ENCODE measurements around the gene H6PD. TPM values are rescaled to one million over a fixed set of nuclear protein-coding genes. Genes with fewer than 3 reads are reported as not detected.

H6PD gene, protein sequence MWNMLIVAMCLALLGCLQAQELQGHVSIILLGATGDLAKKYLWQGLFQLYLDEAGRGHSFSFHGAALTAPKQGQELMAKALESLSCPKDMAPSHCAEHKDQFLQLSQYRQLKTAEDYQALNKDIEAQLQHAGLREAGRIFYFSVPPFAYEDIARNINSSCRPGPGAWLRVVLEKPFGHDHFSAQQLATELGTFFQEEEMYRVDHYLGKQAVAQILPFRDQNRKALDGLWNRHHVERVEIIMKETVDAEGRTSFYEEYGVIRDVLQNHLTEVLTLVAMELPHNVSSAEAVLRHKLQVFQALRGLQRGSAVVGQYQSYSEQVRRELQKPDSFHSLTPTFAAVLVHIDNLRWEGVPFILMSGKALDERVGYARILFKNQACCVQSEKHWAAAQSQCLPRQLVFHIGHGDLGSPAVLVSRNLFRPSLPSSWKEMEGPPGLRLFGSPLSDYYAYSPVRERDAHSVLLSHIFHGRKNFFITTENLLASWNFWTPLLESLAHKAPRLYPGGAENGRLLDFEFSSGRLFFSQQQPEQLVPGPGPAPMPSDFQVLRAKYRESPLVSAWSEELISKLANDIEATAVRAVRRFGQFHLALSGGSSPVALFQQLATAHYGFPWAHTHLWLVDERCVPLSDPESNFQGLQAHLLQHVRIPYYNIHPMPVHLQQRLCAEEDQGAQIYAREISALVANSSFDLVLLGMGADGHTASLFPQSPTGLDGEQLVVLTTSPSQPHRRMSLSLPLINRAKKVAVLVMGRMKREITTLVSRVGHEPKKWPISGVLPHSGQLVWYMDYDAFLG
- 17.4 and 17.7 TPM in 2 replicates for total RNA-seq

GRCh38 chr1:9234223-9235095 lies at the start of gene H6PD:
Gene H6PD (plus strand): TSS chr1:9234774. CDS start chr1:9244935, 10,161 bp downstream.
- Mint-ChIP-seq H3K4me3 (peak within 1 kb of the TSS; percentile 90), H3K27ac (peak within 1 kb of the TSS; percentile 93), H3K9me3 (no peaks in the 10 kb centered on the region), H3K36me3 (ENCODE audit: low read depth) (peaks cover 16% of the 10 kb centered on the region), H3K27me3 (no peaks in the 10 kb centered on the region), H3K4me1 (peaks cover 36% of the 10 kb centered on the region)
- intact Hi-C loops (cut with micrococcal nuclease), result loop anchor here (5.0 kb wide), 2 partner anchors 37 to 52 kb away; no protein-coding TSS in a partner anchor
- peak; percentile 96 for DNase-seq

DNA sequence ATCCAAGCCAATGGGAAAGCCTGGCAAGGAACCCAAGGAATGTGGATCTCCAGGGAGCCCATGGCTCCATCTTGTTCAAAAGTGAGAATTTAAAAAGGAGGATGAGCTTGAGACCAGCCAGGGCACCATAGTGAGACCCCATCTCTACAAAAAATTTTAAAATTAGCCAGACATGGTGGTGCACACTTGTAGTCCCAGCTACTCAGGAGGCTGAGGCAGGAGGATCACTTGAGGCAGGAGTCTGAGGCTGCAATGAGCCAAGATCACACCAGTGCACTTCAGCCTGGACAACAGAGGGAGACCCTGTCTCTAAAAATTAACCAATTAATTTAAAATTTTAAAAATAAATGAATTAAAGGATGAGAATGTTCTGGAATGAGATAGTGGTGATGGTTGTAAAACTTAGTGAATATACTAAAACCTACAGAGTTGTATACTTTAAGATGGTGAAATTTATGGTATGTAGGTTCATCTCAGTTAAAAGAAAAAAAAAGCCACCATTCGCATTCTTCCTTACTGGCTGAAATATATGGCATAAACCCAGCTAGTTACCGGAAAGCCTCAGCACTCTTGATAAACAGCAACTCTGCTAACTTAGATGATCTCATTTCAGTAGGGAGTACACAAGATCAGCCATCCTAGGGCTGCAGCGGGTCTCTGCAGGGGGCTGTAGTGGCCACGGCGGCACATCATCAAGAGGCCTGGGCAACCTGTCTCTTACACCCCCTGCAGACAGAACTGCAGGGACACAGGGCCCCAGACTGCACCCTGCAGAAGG lies 48.3 kb upstream of the H6PD start:
- Mint-ChIP-seq H3K27ac (no peak overlapping the region), H3K9me3 (no peaks in the 10 kb centered on the region), H3K4me1 (peaks cover 9% of the 10 kb centered on the region), H3K36me3 (ENCODE audit: low read depth) (peaks cover 7% of the 10 kb centered on the region), H3K4me3 (no peak overlapping the region), H3K27me3 (peaks cover 23% of the 10 kb centered on the region)
- DNase-seq, result no peak
- intact Hi-C loops (cut with micrococcal nuclease), result no loop called here

- intact Hi-C loops (cut with micrococcal nuclease), result no loop called here
- peaks cover 26% of the 10 kb centered on the region for H3K27me3 Mint-ChIP-seq
- peaks cover 7% of the 10 kb centered on the region for H3K36me3 Mint-ChIP-seq (ENCODE audit: low read depth)
- H3K4me3 Mint-ChIP-seq, result no peak overlapping the region
- H3K27ac Mint-ChIP-seq, result no peak overlapping the region
- H3K4me1 Mint-ChIP-seq, result peaks cover 5% of the 10 kb centered on the region
- no peaks in the 10 kb centered on the region for H3K9me3 Mint-ChIP-seq
- no peak for DNase-seq
These were observed 47.6 kb upstream of the H6PD start for GRCh38 chr1:9187004-9187403.

GRCh38 chr1:9190234-9190633 lies 44.3 kb upstream of the H6PD start:
- no peak for DNase-seq
- Mint-ChIP-seq H3K4me3 (no peak overlapping the region), H3K27me3 (peaks cover 27% of the 10 kb centered on the region), H3K27ac (no peak overlapping the region), H3K36me3 (ENCODE audit: low read depth) (peaks cover 2% of the 10 kb centered on the region), H3K4me1 (peaks cover 5% of the 10 kb centered on the region), H3K9me3 (no peaks in the 10 kb centered on the region)
- intact Hi-C loops (cut with micrococcal nuclease), result no loop called here

GRCh38 chr1:9191231-9191630 lies 43.3 kb upstream of the H6PD start:
- peaks cover 25% of the 10 kb centered on the region for H3K27me3 Mint-ChIP-seq
- intact Hi-C loops (cut with micrococcal nuclease), result no loop called here
- no peak for DNase-seq
- H3K9me3 Mint-ChIP-seq, result no peaks in the 10 kb centered on the region
- H3K27ac Mint-ChIP-seq, result no peak overlapping the region
- H3K36me3 Mint-ChIP-seq (ENCODE audit: low read depth), result no peaks in the 10 kb centered on the region
- H3K4me3 Mint-ChIP-seq, result no peak overlapping the region
- H3K4me1 Mint-ChIP-seq, result peaks cover 4% of the 10 kb centered on the region

DNA sequence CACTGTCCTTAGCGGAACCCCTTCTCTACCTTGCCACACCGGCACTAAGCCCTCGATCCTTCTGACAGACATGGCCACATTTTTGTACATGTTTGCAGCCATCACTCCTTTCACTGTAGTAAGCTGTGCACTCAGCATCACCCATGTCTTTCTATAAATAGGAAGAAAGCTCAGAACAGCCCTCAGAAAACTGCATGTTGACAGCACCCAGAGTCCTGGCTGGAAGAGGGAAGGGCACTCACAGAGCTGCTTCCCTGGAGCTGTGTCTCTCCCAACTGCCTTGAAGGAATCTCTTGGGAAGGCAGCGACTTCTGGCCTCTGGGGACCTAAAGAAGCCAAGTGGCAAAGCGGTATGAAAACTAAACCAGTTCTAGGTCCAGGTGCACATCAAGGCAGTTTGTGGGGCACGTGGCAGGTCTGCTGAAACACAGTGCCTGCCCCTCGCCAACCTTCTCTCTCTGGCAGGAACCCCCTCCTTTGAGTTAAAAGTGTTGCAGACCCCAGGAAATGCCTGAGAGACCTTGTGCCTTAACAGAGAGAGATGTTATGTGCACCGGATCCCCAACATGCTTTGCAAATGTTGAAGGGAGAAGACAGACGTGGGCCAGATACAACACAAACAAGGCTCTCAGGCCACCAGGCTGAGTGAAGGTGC lies 41.9 kb upstream of the H6PD start:
- H3K36me3 Mint-ChIP-seq (ENCODE audit: low read depth), result no peaks in the 10 kb centered on the region
- no peak for DNase-seq
- no peak overlapping the region for H3K4me3 Mint-ChIP-seq
- peaks cover 6% of the 10 kb centered on the region for H3K4me1 Mint-ChIP-seq
- H3K27me3 Mint-ChIP-seq, result peaks cover 35% of the 10 kb centered on the region
- intact Hi-C loops (cut with micrococcal nuclease), result no loop called here
- no peaks in the 10 kb centered on the region for H3K9me3 Mint-ChIP-seq
- H3K27ac Mint-ChIP-seq, result no peak overlapping the region

DNA sequence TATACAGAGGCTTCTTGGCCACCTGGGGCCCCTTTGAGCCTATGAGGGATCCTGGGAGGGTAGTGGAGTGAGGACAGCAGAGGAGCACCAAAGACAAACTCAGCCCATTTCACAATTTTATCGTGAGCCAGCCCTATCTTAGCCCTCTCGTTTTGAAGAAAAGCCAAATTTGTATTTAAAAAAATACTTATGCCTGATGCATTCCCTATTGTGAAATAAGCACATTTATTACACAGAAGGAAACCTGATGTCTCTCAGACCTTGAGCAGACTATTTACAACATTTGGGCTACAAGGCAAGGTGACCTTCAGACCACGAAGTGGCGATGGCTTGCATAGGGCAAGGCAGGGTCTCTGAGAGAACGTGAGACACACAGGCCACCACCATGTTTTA lies 41.3 kb upstream of the H6PD start:
- Mint-ChIP-seq H3K36me3 (ENCODE audit: low read depth) (no peaks in the 10 kb centered on the region), H3K27me3 (peaks cover 41% of the 10 kb centered on the region), H3K4me3 (no peak overlapping the region), H3K9me3 (no peaks in the 10 kb centered on the region), H3K27ac (no peak overlapping the region), H3K4me1 (peaks cover 6% of the 10 kb centered on the region)
- intact Hi-C loops (cut with micrococcal nuclease), result no loop called here
- no peak for DNase-seq

DNA sequence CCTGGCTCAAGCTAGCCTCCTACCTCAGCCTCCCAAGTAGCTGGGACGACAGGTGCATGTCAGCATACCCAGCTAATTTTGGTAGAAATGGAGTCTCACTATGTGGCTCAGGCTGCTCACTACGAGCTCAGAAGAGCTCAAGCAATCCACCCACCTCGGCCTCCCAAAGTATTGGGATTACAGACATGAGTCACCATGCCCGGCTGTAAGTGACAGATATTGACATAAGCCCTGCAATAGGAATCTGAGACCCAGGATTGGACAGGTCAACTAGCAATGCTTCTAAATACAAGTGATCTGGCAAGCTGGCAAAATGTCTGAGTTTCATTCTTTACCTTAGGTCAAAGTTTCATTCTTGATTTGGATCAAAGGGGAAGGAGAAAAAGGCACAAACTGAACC lies 40.5 kb upstream of the H6PD start:
- Mint-ChIP-seq H3K4me3 (no peak overlapping the region), H3K36me3 (ENCODE audit: low read depth) (no peaks in the 10 kb centered on the region), H3K9me3 (no peaks in the 10 kb centered on the region), H3K4me1 (peaks cover 8% of the 10 kb centered on the region), H3K27ac (no peak overlapping the region), H3K27me3 (peaks cover 47% of the 10 kb centered on the region)
- no peak for DNase-seq
- intact Hi-C loops (cut with micrococcal nuclease), result no loop called here

GRCh38 chr1:9195651-9196050 lies 38.9 kb upstream of the H6PD start:
- H3K9me3 Mint-ChIP-seq, result no peaks in the 10 kb centered on the region
- H3K27me3 Mint-ChIP-seq, result peaks cover 57% of the 10 kb centered on the region
- intact Hi-C loops (cut with micrococcal nuclease), result loop anchor here (1.0 to 5.0 kb wide), 4 partner anchors 15 to 85 kb away; partner anchors contain the start of gene H6PD
- H3K4me1 Mint-ChIP-seq, result peaks cover 14% of the 10 kb centered on the region
- H3K4me3 Mint-ChIP-seq, result no peak overlapping the region
- no peak overlapping the region for H3K27ac Mint-ChIP-seq
- no peaks in the 10 kb centered on the region for H3K36me3 Mint-ChIP-seq (ENCODE audit: low read depth)
- no peak for DNase-seq

DNA sequence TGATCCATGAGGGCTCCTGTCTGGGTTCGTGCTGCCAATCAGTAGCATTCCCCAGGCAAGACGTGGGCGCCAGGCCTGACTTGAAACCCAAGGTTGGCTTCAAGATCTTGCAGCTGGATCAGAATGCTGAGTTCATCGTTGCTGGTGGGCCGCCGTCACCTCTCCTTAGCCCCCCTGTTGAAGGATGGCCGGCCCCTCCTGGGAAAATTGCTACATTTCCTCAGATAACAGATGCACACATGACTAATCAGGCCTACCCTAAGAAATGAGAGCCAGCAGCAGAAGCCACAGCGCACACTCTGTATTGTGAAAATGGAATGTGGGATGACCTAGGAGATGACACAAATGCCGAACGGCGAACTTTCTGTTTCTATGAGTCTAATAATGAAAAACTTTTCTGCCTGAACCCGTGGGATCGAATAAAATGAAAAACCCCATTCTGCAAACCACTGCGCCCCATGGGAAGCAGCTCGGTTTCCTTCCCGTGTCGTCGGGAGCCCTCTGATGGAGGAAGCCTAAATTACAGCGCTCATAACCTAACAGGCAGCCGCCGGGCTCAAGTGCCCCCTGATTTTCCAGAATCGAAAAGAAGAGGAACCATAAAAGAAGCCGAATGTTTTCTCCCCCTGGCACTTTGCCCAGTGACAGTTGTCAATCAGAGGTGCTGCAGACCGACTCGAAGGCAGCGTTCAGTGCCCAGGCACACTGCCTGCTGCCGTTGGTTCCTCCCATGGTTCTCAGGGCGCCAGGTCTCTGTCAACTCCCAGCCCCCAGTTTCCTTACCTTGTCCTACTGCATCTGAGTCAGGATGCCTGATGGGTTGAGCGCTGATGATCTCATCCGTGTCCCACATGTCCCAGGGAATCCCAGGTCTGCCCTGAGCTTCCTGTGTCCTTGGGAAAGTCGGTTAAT lies 38.2 kb upstream of the H6PD start:
- Mint-ChIP-seq H3K9me3 (no peaks in the 10 kb centered on the region), H3K27me3 (peaks cover 60% of the 10 kb centered on the region), H3K4me1 (peaks cover 20% of the 10 kb centered on the region), H3K36me3 (ENCODE audit: low read depth) (no peaks in the 10 kb centered on the region), H3K4me3 (no peak overlapping the region), H3K27ac (no peak overlapping the region)
- DNase-seq, result peak; percentile 90
- intact Hi-C loops (cut with micrococcal nuclease), result loop anchor here (1.0 to 5.0 kb wide), 4 partner anchors 16 to 86 kb away; partner anchors contain the start of gene H6PD

- intact Hi-C loops (cut with micrococcal nuclease), result loop anchor here (2.0 to 5.0 kb wide), 2 partner anchors 17 to 35 kb away; partner anchors contain the start of gene H6PD
- Mint-ChIP-seq H3K4me3 (no peak overlapping the region), H3K27ac (no peak overlapping the region), H3K36me3 (ENCODE audit: low read depth) (no peaks in the 10 kb centered on the region), H3K27me3 (peaks cover 61% of the 10 kb centered on the region), H3K4me1 (peaks cover 26% of the 10 kb centered on the region), H3K9me3 (no peaks in the 10 kb centered on the region)
- no peak for DNase-seq
These were observed 37.1 kb upstream of the H6PD start for GRCh38 chr1:9197186-9198099.
